GM18517 (cell line): ENCODE measurements around the gene EMID1.
"Not testable (repeated sequence)": the region's sequence is repeated elsewhere in the genome, so short reads cannot be mapped to it uniquely, and the experiment has no call there.

Experiments used
- ATAC-seq: cut with Tn5 transposase; IDR thresholded peaks from one replicate; pipeline ENCODE4 v1.9.1; 2021; ENCODE audit warnings: mild to moderate bottlenecking, moderate library complexity; ENCODE audit not compliant: unreplicated experiment

EMID1 gene

GRCh38 chr22:29208879-29209623 lies 3.4 kb downstream of the EMID1 start:
- ATAC-seq = no peak

GRCh38 chr22:29209624-29209929 lies 3.9 kb downstream of the EMID1 start:
- ATAC-seq = no peak

- no peak for ATAC-seq
These were observed 5.4 kb downstream of the EMID1 start for GRCh38 chr22:29211066-29211465.

GRCh38 chr22:29211466-29211865 lies 5.8 kb downstream of the EMID1 start:
- no peak for ATAC-seq

DNA sequence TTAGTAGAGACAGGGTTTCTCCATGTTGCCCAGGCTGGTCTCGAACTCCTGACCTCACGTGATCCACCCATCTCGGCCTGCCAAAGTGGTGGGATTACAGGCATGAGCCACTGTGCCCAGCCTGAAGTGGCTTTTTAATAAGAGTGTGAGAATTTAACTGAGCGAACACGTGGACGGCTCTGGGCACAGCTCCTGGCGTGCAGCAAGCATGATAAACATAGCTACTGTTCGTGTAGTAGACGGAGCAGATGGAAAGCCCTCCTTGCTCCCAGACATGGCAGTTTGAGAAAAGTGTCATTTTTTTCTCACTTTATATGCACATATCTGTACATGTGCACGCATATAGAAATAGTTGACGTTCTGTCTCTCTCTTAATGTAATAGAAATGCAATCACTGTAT lies 7.0 kb downstream of the EMID1 start:
- no peak for ATAC-seq

GRCh38 chr22:29213493-29213892 lies 7.8 kb downstream of the EMID1 start:
- no peak for ATAC-seq

DNA sequence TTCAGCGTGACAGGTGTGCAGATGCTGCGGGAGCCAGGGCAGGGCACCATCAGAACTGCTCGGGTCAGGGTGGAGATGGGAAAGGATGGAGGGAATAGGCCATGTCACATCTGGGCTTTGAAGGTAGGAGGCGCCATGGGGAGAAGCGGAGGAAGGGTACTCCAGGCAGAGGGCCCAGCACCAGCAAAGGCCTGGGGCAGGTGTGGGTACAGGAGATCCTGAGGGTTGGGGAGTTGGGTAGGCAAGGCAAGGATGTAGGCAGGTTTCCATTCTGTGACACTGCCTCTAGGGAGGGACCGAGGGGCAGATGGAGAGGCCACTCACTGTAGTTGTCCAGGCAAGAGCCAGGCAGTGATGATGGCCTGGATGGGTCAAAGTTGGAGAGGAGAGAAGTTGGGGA lies 8.5 kb downstream of the EMID1 start:
- ATAC-seq = no peak

- ATAC-seq = no peak
These were observed 9.5 kb downstream of the EMID1 start for GRCh38 chr22:29215012-29215860.

GRCh38 chr22:29216011-29216872 lies 10.5 kb downstream of the EMID1 start:
- no peak for ATAC-seq

- ATAC-seq = no peak
These were observed 11.4 kb downstream of the EMID1 start for GRCh38 chr22:29216873-29217666.

DNA sequence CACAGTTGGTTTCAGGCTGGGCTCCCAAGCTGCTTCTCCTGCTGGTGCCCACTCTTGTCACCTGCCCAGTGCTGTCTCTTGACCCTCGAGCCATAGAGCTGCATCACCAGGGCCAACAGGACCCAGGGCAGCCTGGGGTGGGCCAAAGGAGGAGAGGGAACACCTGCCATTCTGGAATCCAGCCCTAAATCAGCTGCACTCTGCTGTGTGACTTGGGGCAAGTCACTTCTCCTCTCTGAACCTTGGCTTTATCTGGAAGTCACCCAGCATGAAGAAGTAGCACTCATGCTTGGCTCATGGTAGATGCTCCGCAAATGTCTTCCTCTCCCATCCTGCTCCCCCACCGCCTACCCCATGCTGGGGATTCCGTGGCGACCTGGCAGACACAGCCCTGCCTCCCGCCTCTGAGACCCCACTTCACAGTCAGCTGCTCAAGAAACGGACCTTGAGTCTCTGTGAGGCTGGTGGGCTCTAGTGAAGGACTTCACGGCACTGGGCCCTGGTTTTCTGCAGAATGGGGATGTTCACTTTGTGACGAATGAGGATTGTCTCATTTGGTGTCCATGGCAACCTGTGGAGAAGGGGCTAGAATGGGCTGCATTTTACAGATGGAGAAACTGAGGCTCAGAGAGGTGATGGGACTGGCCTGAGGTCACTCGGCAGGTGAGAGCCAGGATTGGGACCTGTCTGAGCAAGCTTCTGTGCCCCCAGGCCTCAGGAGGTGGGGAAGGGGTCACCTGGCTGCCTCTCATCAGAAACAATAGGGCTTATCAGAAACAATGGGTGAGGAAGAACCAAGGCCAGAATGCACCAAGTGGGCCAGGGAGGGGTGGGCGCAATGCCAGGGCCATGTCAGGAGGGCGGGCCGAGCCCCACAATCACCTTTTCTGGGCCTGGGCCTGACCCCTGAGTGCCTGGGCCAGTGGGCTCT lies 12.4 kb downstream of the EMID1 start:
- no peak for ATAC-seq

GRCh38 chr22:29218758-29219408 lies 13.2 kb downstream of the EMID1 start:
- ATAC-seq = no peak

DNA sequence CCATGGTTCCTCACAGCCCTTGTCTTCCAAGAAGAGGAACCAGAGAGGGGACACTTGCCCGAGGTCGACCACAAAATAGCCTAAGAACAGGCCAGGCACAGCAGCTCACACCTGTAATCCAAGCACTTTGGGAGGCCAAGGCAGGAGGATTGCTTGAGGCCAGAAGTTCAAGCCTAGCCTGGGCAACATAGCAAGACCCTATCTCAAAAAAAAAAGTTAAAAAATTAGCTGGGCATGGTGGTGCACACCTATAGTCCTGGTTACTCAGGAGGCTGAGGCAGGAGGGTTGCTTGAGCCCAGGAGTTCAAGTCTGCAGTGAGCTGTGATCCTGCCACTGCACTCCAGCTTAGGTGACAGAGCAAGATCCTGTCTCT lies 13.7 kb downstream of the EMID1 start:
- ATAC-seq = not testable (repeated sequence)

DNA sequence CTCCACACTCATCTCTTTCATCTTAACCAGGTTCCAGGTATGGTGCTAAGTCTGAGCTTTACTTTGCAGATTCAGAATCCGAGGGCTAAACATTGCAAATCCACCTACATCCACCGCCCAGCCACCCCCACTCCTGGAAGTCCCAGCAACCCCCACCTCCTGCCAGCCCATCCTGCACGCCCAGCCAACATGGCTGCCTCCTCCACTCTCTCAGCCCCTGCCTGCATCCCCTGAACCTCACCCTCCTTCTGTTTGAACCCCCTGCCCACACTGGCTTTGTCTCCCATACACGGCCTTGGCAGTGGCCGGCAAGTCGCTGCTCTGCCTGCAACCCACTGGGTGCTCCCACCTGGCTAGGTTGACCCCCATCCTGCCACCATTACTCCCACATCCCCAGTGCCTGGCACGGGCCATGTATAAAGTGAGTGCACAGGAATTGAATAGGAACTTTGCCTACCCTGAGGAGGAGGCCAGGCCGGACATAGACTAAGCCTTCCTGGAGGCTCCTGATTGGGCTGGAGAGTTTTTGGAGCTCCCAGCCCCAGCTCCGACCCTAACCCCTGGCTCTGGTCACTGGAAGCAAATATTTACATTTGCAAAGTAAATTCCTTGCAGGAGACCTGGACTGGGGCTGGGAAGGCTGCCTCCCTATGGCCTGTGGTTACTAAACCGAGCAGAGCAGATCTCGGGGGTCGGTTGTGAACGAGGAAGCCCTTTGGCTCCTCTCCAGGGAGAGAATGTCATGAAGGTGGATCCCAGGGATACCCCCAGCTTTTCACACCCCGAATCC lies 14.4 kb downstream of the EMID1 start:
- ATAC-seq = no peak

GRCh38 chr22:29224121-29224858 lies 18.6 kb downstream of the EMID1 start:
- no peak for ATAC-seq

DNA sequence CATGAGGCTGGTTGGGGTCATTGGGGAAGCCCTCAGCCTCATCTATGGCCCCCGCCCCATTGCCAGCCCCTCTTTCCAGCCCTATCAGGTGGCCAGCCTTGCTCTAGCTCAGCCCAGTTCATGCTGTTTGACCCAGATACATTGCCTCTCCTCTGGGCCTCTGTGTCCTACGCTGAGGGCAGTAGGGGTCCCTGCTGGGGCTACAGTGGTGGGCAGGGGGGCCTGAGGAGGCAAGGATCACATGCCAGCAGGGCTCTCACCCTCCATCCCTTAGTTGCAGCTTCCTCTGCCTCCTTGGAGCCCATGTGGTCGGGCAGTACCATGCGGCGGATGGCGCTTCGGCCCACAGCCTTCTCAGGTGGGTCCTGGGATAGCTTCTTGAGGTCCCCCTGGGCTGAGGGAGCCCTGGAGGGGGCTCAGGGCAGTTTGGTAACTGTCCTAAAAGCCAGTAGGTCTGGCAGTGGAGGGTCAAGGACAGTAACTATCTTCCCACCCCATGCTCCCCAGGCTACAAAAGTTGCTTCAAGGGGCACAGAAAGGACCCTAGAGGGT lies 19.2 kb downstream of the EMID1 start:
- no peak for ATAC-seq

DNA sequence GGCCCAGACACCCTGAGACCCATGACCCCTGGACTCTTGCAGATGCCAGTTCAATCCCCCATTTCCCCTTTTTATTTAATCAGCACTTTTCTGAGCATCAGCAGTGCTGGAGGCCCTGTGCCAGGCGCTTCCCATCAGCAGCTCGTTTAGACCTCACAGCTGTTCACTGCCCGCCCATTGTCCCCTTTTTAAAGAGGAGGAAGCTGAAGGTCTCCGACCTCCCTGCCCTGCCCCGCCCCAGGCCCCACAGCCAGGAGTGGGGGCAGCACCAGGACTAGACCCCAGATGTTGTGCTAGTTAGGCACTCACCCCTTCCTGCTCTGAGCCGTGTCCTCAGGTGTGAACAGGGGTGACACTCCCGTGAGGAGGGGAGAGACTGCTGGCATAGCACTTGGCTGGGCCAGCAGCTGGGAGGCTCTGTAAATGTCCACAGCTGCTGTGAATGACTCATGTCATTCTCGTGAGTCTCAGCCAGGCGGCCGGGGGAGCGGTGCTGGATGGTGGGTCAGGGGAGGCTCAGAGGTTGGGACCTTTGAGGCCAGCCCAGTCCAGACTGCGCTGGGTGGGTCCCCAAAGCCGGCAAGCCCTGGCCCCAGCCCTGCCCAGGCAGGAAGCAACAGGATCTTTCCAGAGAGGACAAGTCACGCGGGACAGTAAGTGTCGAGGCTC lies 19.9 kb downstream of the EMID1 start:
- ATAC-seq = no peak
